Lower leg skin (tissue), 3 donors: ENCODE measurements around the gene SLC12A4.

Experiments
- CTCF ChIP-seq, 3 donors: fragments of 450-650 bp; IDR thresholded peaks; one replicate each; pipeline ENCODE4 v1.5.1; 2016; ENCODE audit warnings: antibody characterized with exemption in 3 of 3, mild to moderate bottlenecking in 3 of 3, moderate library complexity in 2 of 3
- POLR2A ChIP-seq, 2 donors: fragments of 450-650 bp; IDR thresholded peaks; one replicate each; pipeline ENCODE4 v1.6.1; 2016 to 2017; ENCODE audit warnings: antibody characterized with exemption in 2 of 2, mild to moderate bottlenecking in 1 of 2, moderate library complexity in 1 of 2

GRCh38 chr16:67943619-67944504 is 24.6 kb downstream of the SLC12A4 start, which contains the start of gene LCAT:
- TF ChIP-seq CTCF (IDR thresholded peaks at IDR 0.05) (no peak), POLR2A (IDR thresholded peaks at IDR 0.05) (no peak)
